CD14-positive monocyte (primary cell): Measurements from ENCODE around the gene UBAP1L. TPM values are rescaled to one million over a fixed set of nuclear protein-coding genes. Genes with fewer than 3 reads are reported as not detected.
A peak's percentile ranks its signal among the peaks of the same experiment; 100 is the strongest.

Experiments
- DNase-seq, 3 donors: peaks; one replicate each; pipeline ENCODE4 v3.0.0-alpha.2; 2011 to 2022
- H2AFZ ChIP-seq: 2 replicates; pipeline ENCODE4 v1.6.0; 2012; ENCODE audit warnings: mild to moderate bottlenecking, low read depth, low read length, inconsistent platforms; ENCODE audit not compliant: insufficient read depth, poor library complexity, severe bottlenecking
- H3K27ac ChIP-seq, 2 donors: 1 replicate in 1 of 2; 2 replicates in 1 of 2; pipeline ENCODE4 v1.5.1; 2012 to 2013; ENCODE audit warnings: low read length in 2 of 2, control low read depth in 1 of 2, inconsistent platforms in 1 of 2, low read depth in 1 of 2, mild to moderate bottlenecking in 1 of 2
- H3K27me3 ChIP-seq, 2 donors: one replicate each; pipeline versions ENCODE4 v1.6.0 to v1.6.1; 2011 to 2013; ENCODE audit warnings: low read length in 2 of 2; ENCODE audit not compliant: control insufficient read depth in 2 of 2, insufficient read depth in 2 of 2
- H3K36me3 ChIP-seq, 2 donors: replicated peaks in 1 of 2; 1 replicate in 1 of 2; 2 replicates in 1 of 2; pipeline versions ENCODE4 v1.5.1 to v1.6.1; 2012 to 2013; ENCODE audit warnings: low read length in 2 of 2, control low read depth in 1 of 2, inconsistent platforms in 1 of 2, mild to moderate bottlenecking in 1 of 2; ENCODE audit not compliant: insufficient read depth in 2 of 2, control insufficient read depth in 1 of 2
- H3K4me1 ChIP-seq, 2 donors: 1 replicate in 1 of 2; 2 replicates in 1 of 2; pipeline versions ENCODE4 v1.5.1 to v1.6.1; 2012 to 2013; ENCODE audit warnings: low read length in 2 of 2, control low read depth in 1 of 2, inconsistent platforms in 1 of 2, mild to moderate bottlenecking in 1 of 2, moderate library complexity in 1 of 2; ENCODE audit not compliant: insufficient read depth in 2 of 2, control insufficient read depth in 1 of 2
- H3K4me2 ChIP-seq: replicated peaks from 2 replicates; pipeline ENCODE3; 2012; ENCODE audit warnings: low read length, moderate library complexity, mild to moderate bottlenecking; ENCODE audit not compliant: poor library complexity, severe bottlenecking; ENCODE audit errors: extremely low read depth
- H3K4me3 ChIP-seq, 3 experiments: fragments of 200-600 bp in 1 of 3; sonication (generic) in 1 of 3; replicated peaks in 1 of 3; 1 replicate in 2 of 3; 2 replicates in 1 of 3; pipeline ENCODE4 v1.5.1; 2011 to 2013; ENCODE audit warnings: low read length in 3 of 3, mild to moderate bottlenecking in 3 of 3, control low read depth in 2 of 3, low read depth in 2 of 3, inconsistent platforms in 1 of 3, moderate library complexity in 1 of 3
- H3K79me2 ChIP-seq: 2 replicates; pipeline ENCODE4 v1.6.0; 2012; ENCODE audit warnings: mild to moderate bottlenecking, control low read depth, inconsistent platforms, low read length, moderate library complexity; ENCODE audit not compliant: insufficient read depth
- H3K9ac ChIP-seq: 2 replicates; pipeline ENCODE4 v1.6.0; 2017; ENCODE audit warnings: low read length, mild to moderate bottlenecking; ENCODE audit not compliant: insufficient read depth, poor library complexity, severe bottlenecking
- H3K9me3 ChIP-seq, 2 donors: replicated peaks in 1 of 2; 1 replicate in 1 of 2; 2 replicates in 1 of 2; pipeline versions ENCODE4 v1.5.1 to v1.6.1; 2012 to 2013; ENCODE audit warnings: low read length in 2 of 2, control low read depth in 1 of 2; ENCODE audit not compliant: control insufficient read depth in 1 of 2, insufficient read depth in 1 of 2
- H4K20me1 ChIP-seq: 2 replicates; pipeline ENCODE4 v1.6.0; 2012; ENCODE audit warnings: mild to moderate bottlenecking, low read length, control low read depth, moderate library complexity; ENCODE audit not compliant: insufficient read depth
- H3K27ac Mint-ChIP-seq, 7 donors: one replicate each; pipeline ENCODE4 v1.8.0; 2020; ENCODE audit warnings: mild to moderate bottlenecking in 7 of 7, mixed read lengths in 7 of 7, moderate library complexity in 6 of 7, inconsistent platforms in 2 of 7
- H3K27me3 Mint-ChIP-seq, 3 donors: one replicate each; pipeline ENCODE4 v1.8.0; 2021 to 2022; ENCODE audit warnings: low read depth in 3 of 3, mild to moderate bottlenecking in 3 of 3, mixed read lengths in 3 of 3, moderate library complexity in 3 of 3, inconsistent platforms in 1 of 3
- H3K36me3 Mint-ChIP-seq, 2 donors: one replicate each; pipeline ENCODE4 v1.8.0; 2020; ENCODE audit warnings: mixed read lengths in 2 of 2, inconsistent platforms in 1 of 2, mild to moderate bottlenecking in 1 of 2
- H3K4me1 Mint-ChIP-seq: one replicate; pipeline ENCODE4 v1.8.0; 2020; ENCODE audit warnings: mild to moderate bottlenecking, mixed read lengths
- H3K4me3 Mint-ChIP-seq, 2 donors: one replicate each; pipeline ENCODE4 v1.8.0; 2020; ENCODE audit warnings: mild to moderate bottlenecking in 2 of 2, mixed read lengths in 2 of 2, moderate library complexity in 1 of 2
- H3K9me3 Mint-ChIP-seq, 7 donors: one replicate each; pipeline ENCODE4 v1.8.0; 2020 to 2022; ENCODE audit warnings: mixed read lengths in 7 of 7, mild to moderate bottlenecking in 6 of 7, moderate library complexity in 6 of 7, inconsistent platforms in 2 of 7
- CTCF ChIP-seq: fragments of 200-600 bp; IDR thresholded peaks from one replicate; pipeline ENCODE4 v1.8.0; 2022; ENCODE audit warnings: antibody characterized with exemption, mild to moderate bottlenecking
- WGBS: methylation state at CpG from one replicate; pipeline ENCODE4 v1.1.5; 2013; ENCODE audit warnings: missing lambda C conversion rate; ENCODE audit not compliant: insufficient coverage; 5-methylcytosine and 5-hydroxymethylcytosine counted together
- intact Hi-C, 2 donors: fragments of 100-400 bp; cut with micrococcal nuclease; formaldehyde crosslinking; loops; one replicate each; pipeline versions ENCODE4 v1.15.0 to v1.15.1; 2023
- polyA plus RNA-seq, 3 donors: library from polyadenylated mRNA; depleted of rRNA in 1 of 3; unstranded in 2 of 3; stranded (reverse) in 1 of 3; fragments of 300-500 nt in 2 of 3; fragments of >200 nt in 1 of 3; fragmentation: Illumina TruSeq in 2 of 3; gene quantifications; 1 replicate in 2 of 3; 2 replicates in 1 of 3; pipeline ENCODE4 v1.2.3, GENCODE V29; 2012 to 2021

UBAP1L gene
- polyA plus RNA-seq, 3 donors: 4.8 TPM; not detected in 2

GRCh38 chr15:65058394-65059368 is 56.3 kb downstream of the UBAP1L start:
- no peak for TF ChIP-seq CTCF
- peaks cover 5 to 10% (median 6%) of the 10 kb centered on the region in 3 donors for H3K27me3 Mint-ChIP-seq
- no peaks in the 10 kb centered on the region for H3K9me3 ChIP-seq
- DNase-seq: no peak
- H3K36me3 Mint-ChIP-seq: no peaks in the 10 kb centered on the region
- H3K4me1 ChIP-seq: no peaks in the 10 kb centered on the region
- intact Hi-C loops: loop anchor here in 1 of 2 donors (10.0 kb wide), 1 partner anchor 236 kb away; the partner anchor contains the start of gene RNU5A-1
- no peak overlapping the region for H3K9ac ChIP-seq
- H3K4me1 Mint-ChIP-seq: no peaks in the 10 kb centered on the region
- H3K36me3 ChIP-seq: no peaks in the 10 kb centered on the region
- H4K20me1 ChIP-seq: no peaks in the 10 kb centered on the region
- H3K4me2 ChIP-seq: no peak overlapping the region
- no peak overlapping the region for H3K4me3 Mint-ChIP-seq
- H3K27ac Mint-ChIP-seq: no peak overlapping the region
- no peaks in the 10 kb centered on the region for H3K27me3 ChIP-seq
- 85% methylated on average over 10 of the region's 16 CpGs for WGBS
- no peak overlapping the region for H3K27ac ChIP-seq
- H3K9me3 Mint-ChIP-seq: no peaks in the 10 kb centered on the region
- H3K79me2 ChIP-seq: no peaks in the 10 kb centered on the region
- H2AFZ ChIP-seq: no peak overlapping the region
- H3K4me3 ChIP-seq: no peak overlapping the region

GRCh38 chr15:65057549-65057940 is 57.5 kb downstream of the UBAP1L start:
- intact Hi-C loops: loop anchor here in 1 of 2 donors (10.0 kb wide), 1 partner anchor 237 kb away; the partner anchor contains the start of gene RNU5A-1
- Histone ChIP-seq H3K9ac (no peak overlapping the region), H3K27me3 (no peaks in the 10 kb centered on the region), H4K20me1 (no peaks in the 10 kb centered on the region), H3K79me2 (no peaks in the 10 kb centered on the region), H2AFZ (no peak overlapping the region), H3K4me3 (no peak overlapping the region), H3K4me1 (no peaks in the 10 kb centered on the region), H3K9me3 (no peaks in the 10 kb centered on the region), H3K4me2 (no peak overlapping the region), H3K27ac (no peak overlapping the region), H3K36me3 (no peaks in the 10 kb centered on the region)
- Mint-ChIP-seq H3K36me3 (no peaks in the 10 kb centered on the region), H3K4me1 (no peaks in the 10 kb centered on the region), H3K27me3 (peaks cover 5 to 10% (median 5%) of the 10 kb centered on the region in 3 donors), H3K4me3 (no peak overlapping the region), H3K27ac (peak overlapping the region in 1 of 7 donors; percentile 18), H3K9me3 (no peaks in the 10 kb centered on the region)
- DNase-seq: no peak
- TF ChIP-seq CTCF: no peak
- WGBS: 98% methylated on average over 5 of the region's 8 CpGs
